RWPE2 (cell line): ENCODE data around the gene PTCD2.

Experiments used
- ATAC-seq: fragments of 200-7000 bp; cut with Tn5 transposase; 3 replicates; pipeline ENCODE4 v1.9.1; 2021; ENCODE audit warnings: low read depth
- DNase-seq: peaks from one replicate; pipeline ENCODE4 v3.0.0-alpha.2; 2020; ENCODE audit warnings: low spot score
- H3K27ac ChIP-seq: fragments of 450-650 bp; 2 replicates; pipeline ENCODE4 v1.5.1; 2017; ENCODE audit warnings: mild to moderate bottlenecking; ENCODE audit not compliant: poor library complexity, severe bottlenecking
- H3K27me3 ChIP-seq: fragments of 250-450 bp; sonication (Bioruptor Pico); 2 replicates; pipeline ENCODE4 v1.5.1; 2021; ENCODE audit warnings: mild to moderate bottlenecking, moderate library complexity; ENCODE audit not compliant: insufficient read depth, poor library complexity, severe bottlenecking
- H3K36me3 ChIP-seq: fragments of 250-450 bp; sonication (Bioruptor Pico); 2 replicates; pipeline ENCODE4 v1.5.1; 2020; ENCODE audit warnings: low read depth, mild to moderate bottlenecking, moderate library complexity
- H3K4me1 ChIP-seq: fragments of 250-450 bp; sonication (Bioruptor Pico); 2 replicates; pipeline ENCODE4 v1.5.1; 2021; ENCODE audit warnings: mild to moderate bottlenecking, moderate library complexity; ENCODE audit not compliant: insufficient read depth, poor library complexity, severe bottlenecking
- H3K4me3 ChIP-seq: fragments of 250-450 bp; sonication (Bioruptor Pico); 2 replicates; pipeline ENCODE4 v1.5.1; 2021; ENCODE audit warnings: mild to moderate bottlenecking, moderate library complexity; ENCODE audit not compliant: severe bottlenecking
- H3K9me3 ChIP-seq: fragments of 250-450 bp; sonication (Bioruptor Pico); 2 replicates; pipeline ENCODE4 v1.5.1; 2021; ENCODE audit warnings: mild to moderate bottlenecking, moderate library complexity; ENCODE audit not compliant: severe bottlenecking
- CTCF ChIP-seq: fragments of 450-650 bp; IDR thresholded peaks from one replicate; pipeline ENCODE4 v1.5.1; 2017; ENCODE audit warnings: mild to moderate bottlenecking, moderate library complexity; ENCODE audit not compliant: poor library complexity, severe bottlenecking

PTCD2 gene

GRCh38 chr5:72407078-72407477 lies 86.9 kb downstream of the PTCD2 start:
- DNase-seq: no peak
- no peak for ATAC-seq
- no peaks in the 10 kb centered on the region for H3K27me3 ChIP-seq

GRCh38 chr5:72407541-72407940 lies 87.4 kb downstream of the PTCD2 start:
- Histone ChIP-seq H3K27me3 (no peaks in the 10 kb centered on the region), H3K9me3 (no peaks in the 10 kb centered on the region)

More at GRCh38 chr5:72407078-72407477, 86.9 kb downstream of the PTCD2 start:
- no peak for TF ChIP-seq CTCF
- H3K27ac ChIP-seq: no peak overlapping the region
- H3K9me3 ChIP-seq: no peaks in the 10 kb centered on the region
- peaks cover 6% of the 10 kb centered on the region for H3K4me1 ChIP-seq
- no peaks in the 10 kb centered on the region for H3K36me3 ChIP-seq
- H3K4me3 ChIP-seq: no peak overlapping the region

GRCh38 chr5:72408127-72408526 lies 88.0 kb downstream of the PTCD2 start:
- ATAC-seq (no peak), DNase-seq (no peak)
- Histone ChIP-seq H3K27me3 (no peaks in the 10 kb centered on the region), H3K9me3 (no peaks in the 10 kb centered on the region), H3K27ac (no peak overlapping the region), H3K36me3 (no peaks in the 10 kb centered on the region), H3K4me3 (no peak overlapping the region), H3K4me1 (no peaks in the 10 kb centered on the region)
- no peak for TF ChIP-seq CTCF

More at GRCh38 chr5:72407541-72407940, 87.4 kb downstream of the PTCD2 start:
- Histone ChIP-seq H3K27ac (no peak overlapping the region), H3K4me3 (no peak overlapping the region), H3K36me3 (no peaks in the 10 kb centered on the region), H3K4me1 (peaks cover 3% of the 10 kb centered on the region)
- DNase-seq (no peak), ATAC-seq (no peak)
- no peak for TF ChIP-seq CTCF

GRCh38 chr5:72408603-72409002 lies 88.4 kb downstream of the PTCD2 start:
- H3K27me3 ChIP-seq: no peaks in the 10 kb centered on the region
- no peak overlapping the region for H3K27ac ChIP-seq
- ATAC-seq (no peak), DNase-seq (no peak)
- no peak overlapping the region for H3K4me3 ChIP-seq
- no peaks in the 10 kb centered on the region for H3K9me3 ChIP-seq
- no peaks in the 10 kb centered on the region for H3K36me3 ChIP-seq
- TF ChIP-seq CTCF: no peak
- H3K4me1 ChIP-seq: no peaks in the 10 kb centered on the region

- H3K27me3 ChIP-seq: no peaks in the 10 kb centered on the region
- no peak for TF ChIP-seq CTCF
- H3K4me1 ChIP-seq: no peaks in the 10 kb centered on the region
- ATAC-seq (no peak), DNase-seq (no peak)
- H3K4me3 ChIP-seq: no peak overlapping the region
- no peaks in the 10 kb centered on the region for H3K9me3 ChIP-seq
- H3K27ac ChIP-seq: no peak overlapping the region
- no peaks in the 10 kb centered on the region for H3K36me3 ChIP-seq
These were observed 90.6 kb downstream of the PTCD2 start for GRCh38 chr5:72410688-72411295.
